Testis (tissue), 3 donors: Measurements from ENCODE around the gene DCLK1. TPM values are rescaled to one million over a fixed set of nuclear protein-coding genes. Genes with fewer than 3 reads are reported as not detected.

Experiments
- DNase-seq: peaks from one replicate; pipeline ENCODE4 v3.0.0-alpha.2; 2019
- H3K27ac ChIP-seq, 2 donors: fragments of 200-600 bp; sonication (generic); one replicate each; pipeline ENCODE4 v1.5.1; 2019
- H3K27me3 ChIP-seq: fragments of 200-600 bp; sonication (generic); one replicate; pipeline ENCODE4 v1.5.1; 2019
- H3K36me3 ChIP-seq: fragments of 200-600 bp; sonication (generic); one replicate; pipeline ENCODE4 v1.5.1; 2017; ENCODE audit warnings: low read depth; ENCODE audit errors: missing control alignments
- H3K4me1 ChIP-seq: fragments of 200-600 bp; sonication (generic); one replicate; pipeline ENCODE4 v1.5.1; 2019
- H3K4me3 ChIP-seq, 2 donors: fragments of 200-600 bp; sonication (generic); one replicate each; pipeline ENCODE4 v1.5.1; 2017 to 2019
- H3K9me3 ChIP-seq: fragments of 200-600 bp; sonication (generic); one replicate; pipeline ENCODE4 v1.5.1; 2017
- CTCF ChIP-seq, 3 experiments: fragments of 450-650 bp in 2 of 3; fragments of 200-600 bp in 1 of 3; sonication (generic) in 1 of 3; IDR thresholded peaks; one replicate each; pipeline ENCODE4 v1.5.1; 2016 to 2019; ENCODE audit warnings: antibody characterized with exemption in 3 of 3, mild to moderate bottlenecking in 2 of 3, moderate library complexity in 1 of 3
- POLR2A ChIP-seq: fragments of 450-650 bp; IDR thresholded peaks from one replicate; pipeline ENCODE4 v1.6.1; 2017; ENCODE audit warnings: antibody characterized with exemption, mild to moderate bottlenecking, moderate library complexity
- WGBS, 2 donors: methylation state at CpG; one replicate each; pipeline ENCODE4 v1.1.5; 2018; 5-methylcytosine and 5-hydroxymethylcytosine counted together
- intact Hi-C: fragments of 100-400 bp; cut with DNase I; formaldehyde crosslinking; loops from one replicate; pipeline ENCODE4 v1.15.1; 2023; ENCODE audit warnings: low total_unique reads
- polyA plus RNA-seq: library from polyadenylated mRNA; stranded (reverse); fragments of 350-450 nt; fragmentation: Illumina TruSeq; extraction: RNeasy Lipid Tissue Mini Kit (QIAGEN cat#74804); gene quantifications from one replicate; pipeline ENCODE4 v1.2.3, GENCODE V29; 2014; ENCODE audit warnings: low read depth, low replicate concordance; ENCODE audit not compliant: insufficient read depth
- total RNA-seq, 2 donors: library from RNA; depleted of rRNA; stranded (reverse); fragments of >200 nt; gene quantifications; one replicate each; pipeline ENCODE4 v1.2.3, GENCODE V29; 2016

Gene DCLK1
- total and polyA plus RNA-seq, 3 donors from 2014 or later = 4.5 to 8.9 (median 4.9) TPM

GRCh38 chr13:35833031-35833430, 298.2 kb downstream of the DCLK1 start:
- 92 to 94% methylated on average over 9 of the region's 9 CpGs for WGBS, 2 donors

GRCh38 chr13:35832551-35832950, 298.6 kb downstream of the DCLK1 start:
- Histone ChIP-seq H3K36me3 (no peaks in the 10 kb centered on the region), H3K9me3 (no peaks in the 10 kb centered on the region), H3K27ac (no peak overlapping the region), H3K4me3 (no peak overlapping the region), H3K4me1 (no peaks in the 10 kb centered on the region), H3K27me3 (no peaks in the 10 kb centered on the region)
- 64 to 67% methylated on average over 1 of the region's 1 CpG for WGBS, 2 donors
- no peak for TF ChIP-seq CTCF (IDR thresholded peaks at IDR 0.05)
- TF ChIP-seq POLR2A = no peak
- intact Hi-C loops = no loop called here
- no peak for DNase-seq

More at GRCh38 chr13:35833031-35833430, 298.2 kb downstream of the DCLK1 start:
- Histone ChIP-seq H3K4me1 (no peaks in the 10 kb centered on the region), H3K4me3 (no peak overlapping the region), H3K27me3 (no peaks in the 10 kb centered on the region), H3K36me3 (no peaks in the 10 kb centered on the region), H3K27ac (no peak overlapping the region), H3K9me3 (no peaks in the 10 kb centered on the region)
- intact Hi-C loops = no loop called here
- TF ChIP-seq POLR2A (no peak), CTCF (IDR thresholded peaks at IDR 0.05) (no peak)
- no peak for DNase-seq

GRCh38 chr13:35830850-35831450, 300.2 kb downstream of the DCLK1 start:
- Histone ChIP-seq H3K27me3 (no peaks in the 10 kb centered on the region), H3K36me3 (no peaks in the 10 kb centered on the region), H3K27ac (no peak overlapping the region), H3K4me1 (no peaks in the 10 kb centered on the region), H3K9me3 (no peaks in the 10 kb centered on the region), H3K4me3 (no peak overlapping the region)
- intact Hi-C loops = no loop called here
- no peak for DNase-seq
- 93% methylated on average over 2 of the region's 2 CpGs for WGBS, 2 donors
- TF ChIP-seq POLR2A = no peak

GRCh38 chr13:35826626-35827254, 304.4 kb downstream of the DCLK1 start:
- H3K36me3 ChIP-seq = no peaks in the 10 kb centered on the region
- H3K4me1 ChIP-seq = no peaks in the 10 kb centered on the region
- H3K9me3 ChIP-seq = no peaks in the 10 kb centered on the region
- H3K27me3 ChIP-seq = no peaks in the 10 kb centered on the region
- H3K27ac ChIP-seq = no peak overlapping the region
- TF ChIP-seq CTCF (IDR thresholded peaks at IDR 0.05) (peak in 1 of 3 experiments; percentile 28), POLR2A (no peak)
- DNase-seq = peak; percentile 41
- intact Hi-C loops = no loop called here
- WGBS, 2 donors = 68 to 73% methylated on average over 10 of the region's 10 CpGs
- H3K4me3 ChIP-seq = no peak overlapping the region

GRCh38 chr13:35824825-35825224, 306.4 kb downstream of the DCLK1 start:
- 57 to 73% methylated on average over 8 of the region's 8 CpGs for WGBS, 2 donors
- intact Hi-C loops = no loop called here
- DNase-seq = no peak
- no peaks in the 10 kb centered on the region for H3K27me3 ChIP-seq
- H3K36me3 ChIP-seq = no peaks in the 10 kb centered on the region
- no peak for TF ChIP-seq CTCF (IDR thresholded peaks at IDR 0.05)
- TF ChIP-seq POLR2A = no peak
- no peak overlapping the region for H3K27ac ChIP-seq
- no peaks in the 10 kb centered on the region for H3K4me1 ChIP-seq
- H3K4me3 ChIP-seq = peak overlapping the region in 1 of 2 donors; percentile 3
- no peaks in the 10 kb centered on the region for H3K9me3 ChIP-seq
